ENCODE data around the gene DLD.
A peak's percentile ranks its signal among the peaks of the same experiment; 100 is the strongest.
"Not testable (repeated sequence)": the region's sequence is repeated elsewhere in the genome, so short reads cannot be mapped to it uniquely, and the experiment has no call there.

Gene DLD

DNA sequence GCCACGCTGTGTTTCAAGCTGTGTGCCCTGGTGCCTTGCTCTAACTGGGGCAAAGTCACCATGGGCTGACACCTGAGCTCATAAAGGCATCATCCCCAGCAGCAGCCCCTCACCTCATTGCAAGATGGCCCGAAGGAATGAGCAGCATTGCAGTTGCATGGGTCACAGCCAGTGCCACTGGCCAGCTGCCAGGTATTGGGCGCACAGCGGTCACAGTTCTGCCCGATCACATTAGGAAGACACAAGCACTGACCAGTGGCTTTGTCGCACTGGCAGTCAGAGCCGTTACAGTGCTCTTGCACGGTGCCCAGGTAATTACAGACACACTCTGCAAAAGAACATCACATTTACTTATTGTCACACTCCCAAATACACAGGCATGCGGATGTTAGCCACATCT lies 60.9 kb downstream of the DLD start:
- TF ChIP-seq, protein P1, sequence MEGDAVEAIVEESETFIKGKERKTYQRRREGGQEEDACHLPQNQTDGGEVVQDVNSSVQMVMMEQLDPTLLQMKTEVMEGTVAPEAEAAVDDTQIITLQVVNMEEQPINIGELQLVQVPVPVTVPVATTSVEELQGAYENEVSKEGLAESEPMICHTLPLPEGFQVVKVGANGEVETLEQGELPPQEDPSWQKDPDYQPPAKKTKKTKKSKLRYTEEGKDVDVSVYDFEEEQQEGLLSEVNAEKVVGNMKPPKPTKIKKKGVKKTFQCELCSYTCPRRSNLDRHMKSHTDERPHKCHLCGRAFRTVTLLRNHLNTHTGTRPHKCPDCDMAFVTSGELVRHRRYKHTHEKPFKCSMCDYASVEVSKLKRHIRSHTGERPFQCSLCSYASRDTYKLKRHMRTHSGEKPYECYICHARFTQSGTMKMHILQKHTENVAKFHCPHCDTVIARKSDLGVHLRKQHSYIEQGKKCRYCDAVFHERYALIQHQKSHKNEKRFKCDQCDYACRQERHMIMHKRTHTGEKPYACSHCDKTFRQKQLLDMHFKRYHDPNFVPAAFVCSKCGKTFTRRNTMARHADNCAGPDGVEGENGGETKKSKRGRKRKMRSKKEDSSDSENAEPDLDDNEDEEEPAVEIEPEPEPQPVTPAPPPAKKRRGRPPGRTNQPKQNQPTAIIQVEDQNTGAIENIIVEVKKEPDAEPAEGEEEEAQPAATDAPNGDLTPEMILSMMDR (conservative IDR thresholded peaks at IDR 0.05; ENCODE audit: low read depth, low read length), result no peak
- no peak for DNase-seq (ENCODE audit: low read depth)
- no peak overlapping the region for H3K4me3 ChIP-seq (ENCODE audit: low read length)

DNA sequence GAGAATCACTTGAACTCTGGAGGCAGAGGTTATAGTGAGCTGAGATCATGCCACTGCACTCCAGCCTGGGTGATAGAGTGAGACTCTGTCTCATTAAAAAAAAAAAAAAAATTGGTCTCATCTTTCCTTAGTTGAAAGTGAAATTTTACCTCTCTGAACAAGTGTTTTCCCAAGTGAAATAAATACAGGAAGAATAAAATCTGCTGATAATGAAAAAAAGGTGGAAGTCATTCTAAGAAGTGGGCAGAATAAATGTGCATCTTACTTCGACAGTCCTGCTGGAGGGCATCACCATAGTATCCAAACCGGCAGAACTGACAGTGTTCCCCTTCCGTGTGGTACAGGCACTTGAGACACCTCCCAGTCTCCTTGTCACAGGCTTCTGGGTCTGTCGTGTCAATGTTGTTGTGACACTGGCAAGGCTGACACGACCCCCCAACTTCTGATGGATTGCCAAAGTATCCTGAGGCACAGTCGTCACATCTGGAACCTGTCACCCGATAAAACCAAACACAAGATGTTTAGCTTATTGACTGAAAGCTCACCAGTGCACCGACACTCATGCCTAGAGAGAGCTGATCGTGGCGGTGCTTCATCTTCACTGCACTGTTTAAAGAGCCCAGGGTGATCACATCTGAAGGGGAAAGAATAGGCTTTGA lies 62.4 kb downstream of the DLD start:
- TF ChIP-seq, protein P1 (conservative IDR thresholded peaks at IDR 0.05; ENCODE audit: low read depth, low read length), result no peak
- no peak for DNase-seq (ENCODE audit: low read depth)
- no peak overlapping the region for H3K4me3 ChIP-seq (ENCODE audit: low read length)

DNA sequence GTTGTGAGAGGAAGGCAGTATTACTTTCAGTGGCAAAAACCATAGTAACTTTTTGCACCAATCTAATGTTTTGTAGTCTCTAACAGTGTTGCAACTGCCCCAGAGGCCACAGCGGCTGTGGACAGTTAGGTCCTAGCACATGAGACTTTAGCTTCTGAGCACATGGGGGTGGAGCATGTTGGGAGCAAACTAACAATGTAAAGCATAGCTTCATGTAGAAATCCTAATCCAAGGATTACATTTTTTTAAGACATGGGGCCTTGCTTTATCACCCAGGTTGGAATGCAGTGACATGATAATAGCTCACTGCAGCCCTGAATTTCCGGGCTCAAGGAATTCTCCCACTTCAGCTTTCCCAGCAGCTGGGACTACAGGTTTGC lies 62.9 kb downstream of the DLD start:
- no peak overlapping the region for H3K4me3 ChIP-seq (ENCODE audit: low read length)
- TF ChIP-seq, protein P1 (conservative IDR thresholded peaks at IDR 0.05; ENCODE audit: low read depth, low read length), result no peak
- DNase-seq (ENCODE audit: low read depth), result no peak

DNA sequence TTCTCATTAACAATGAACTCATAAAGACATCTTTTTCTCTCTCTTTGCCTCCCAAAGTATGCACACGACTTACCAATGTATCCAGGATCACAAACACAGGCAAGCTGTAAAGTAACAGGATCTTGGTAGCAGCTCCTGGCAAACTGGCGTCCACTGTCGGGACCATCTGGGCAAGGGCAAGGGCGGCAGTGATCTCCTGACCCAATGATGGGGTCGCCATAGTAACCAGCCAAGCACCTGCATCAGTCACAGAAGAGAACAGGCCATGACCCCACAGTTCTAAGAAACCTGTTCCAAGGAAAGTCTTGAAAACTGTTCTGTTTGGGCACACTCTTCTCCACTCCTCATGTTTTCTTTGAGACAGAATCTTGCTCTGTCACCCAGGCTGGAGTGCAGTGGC lies 64.4 kb downstream of the DLD start:
- no peak for DNase-seq (ENCODE audit: low read depth)
- H3K4me3 ChIP-seq (ENCODE audit: low read length), result no peak overlapping the region
- TF ChIP-seq, protein P1 (conservative IDR thresholded peaks at IDR 0.05; ENCODE audit: low read depth, low read length), result no peak

DNA sequence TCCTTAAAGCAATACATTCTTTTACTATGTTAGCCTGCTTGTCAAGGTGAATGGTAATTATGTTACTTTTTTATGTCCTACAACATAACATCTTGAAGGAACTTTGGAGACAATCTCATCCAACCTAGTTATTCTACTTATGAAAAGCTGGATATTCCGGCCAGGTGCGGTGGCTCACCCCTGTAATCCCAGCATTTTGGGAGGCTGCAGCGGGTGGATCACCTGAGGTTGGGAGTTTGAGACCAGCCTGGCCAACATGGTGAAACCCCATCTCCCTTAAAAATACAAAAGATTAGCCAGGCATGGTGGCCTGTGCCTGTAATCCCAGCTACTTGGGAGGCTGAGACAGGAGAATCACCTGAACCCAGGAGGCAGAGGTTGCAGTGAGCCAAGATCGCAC lies 66.0 kb downstream of the DLD start:
- H3K4me3 ChIP-seq (ENCODE audit: low read length); DNase-seq (ENCODE audit: low read depth): not testable (repeated sequence)

DNA sequence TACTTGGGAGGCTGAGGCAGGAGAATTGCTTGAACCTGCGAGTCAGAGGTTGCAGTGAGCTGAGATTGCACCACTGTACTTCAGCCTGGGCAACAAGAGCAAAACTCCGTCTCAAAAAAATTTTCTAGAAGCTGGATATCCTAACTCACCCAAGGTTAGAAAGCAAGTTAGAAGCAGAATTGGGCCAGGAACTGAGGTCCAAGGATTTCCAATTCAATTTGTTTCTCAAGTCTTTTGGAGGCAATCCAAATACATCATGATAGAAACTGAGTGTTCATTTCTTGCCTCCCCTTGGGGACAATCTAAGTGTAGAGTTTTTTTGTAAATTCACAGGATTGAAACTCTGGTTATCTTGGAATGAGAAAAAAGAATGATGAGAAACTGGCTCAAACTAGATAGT lies 66.5 kb downstream of the DLD start:
- TF ChIP-seq, protein P1 (conservative IDR thresholded peaks at IDR 0.05; ENCODE audit: low read depth, low read length), result no peak

DNA sequence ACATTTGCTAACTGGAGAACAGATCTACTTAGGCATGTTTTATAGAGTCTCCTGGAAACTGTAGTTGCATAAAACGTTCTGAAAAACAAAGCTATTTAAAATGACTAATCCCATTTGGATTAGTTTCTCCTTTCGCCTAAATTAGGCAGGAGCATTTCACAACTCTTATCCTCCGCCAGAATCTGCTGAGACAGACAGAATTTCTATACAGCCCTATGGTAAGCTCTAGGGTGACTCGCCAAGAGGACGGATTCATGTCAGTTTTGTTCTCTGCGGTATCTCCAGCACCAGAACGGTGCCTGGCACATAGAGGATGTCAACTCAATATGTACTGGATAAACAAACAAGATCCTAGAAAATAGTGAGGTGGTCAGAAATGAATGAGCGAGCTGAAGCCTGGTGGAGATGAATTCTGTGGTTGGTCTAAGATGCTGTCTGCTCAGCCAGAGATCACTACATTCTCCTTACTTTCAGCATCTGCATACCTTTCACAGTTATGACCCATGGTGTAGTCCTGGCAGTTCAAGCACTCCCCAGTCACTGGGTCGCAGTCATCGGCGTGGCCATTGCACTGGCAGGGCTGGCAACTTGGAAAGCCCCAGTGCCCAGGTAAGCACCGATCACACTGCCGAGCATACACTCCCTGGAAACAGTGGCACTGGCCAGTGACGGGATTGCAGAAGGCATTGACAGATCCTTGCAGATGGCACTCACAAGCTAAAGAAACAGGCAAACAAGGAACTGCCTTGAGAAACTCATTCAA lies 68.0 kb downstream of the DLD start:
- TF ChIP-seq, protein P1 (conservative IDR thresholded peaks at IDR 0.05; ENCODE audit: low read depth, low read length), result no peak
- H3K4me3 ChIP-seq (ENCODE audit: low read length), result no peak overlapping the region

More for the DNA sequence above, 66.5 kb downstream of the DLD start:
- H3K4me3 ChIP-seq (ENCODE audit: low read length), result no peak overlapping the region
- no peak for DNase-seq (ENCODE audit: low read depth)

More for the DNA sequence above, 68.0 kb downstream of the DLD start:
- DNase-seq (ENCODE audit: low read depth), result peak; percentile 96
